ENCODE data around the gene GABRB1.

GRCh38 chr4:47349326-47349725, 318.0 kb downstream of the GABRB1 start:
- TF ChIP-seq CTCF (IDR thresholded peaks at IDR 0.05) (no peak), POLR2A (IDR thresholded peaks at IDR 0.05) (no peak)

Measured in thyroid gland (tissue), 4 donors.